HepG2 (cell line): ENCODE results near the gene SATB2. TPM values are rescaled to one million over a fixed set of nuclear protein-coding genes. Genes with fewer than 3 reads are reported as not detected.

Experiments
- ARNT2 ChIP-seq: sonication (generic); formaldehyde crosslinking; IDR thresholded peaks from 2 replicates; pipeline ENCODE4 v1.8.0; 2022; ENCODE audit warnings: mild to moderate bottlenecking, low read depth, missing genetic modification reagents, moderate library complexity
- BRD4 ChIP-seq: sonication (generic); formaldehyde crosslinking; IDR thresholded peaks from 2 replicates; pipeline ENCODE4 v1.4.0; 2020; ENCODE audit warnings: missing genetic modification reagents
- FOXJ3 ChIP-seq: sonication (generic); formaldehyde crosslinking; IDR thresholded peaks from 2 replicates; pipeline ENCODE4 v1.4.0; 2020; ENCODE audit warnings: missing genetic modification reagents, mild to moderate bottlenecking, borderline replicate concordance
- GABPB1 ChIP-seq: IDR thresholded peaks from 2 replicates; pipeline ENCODE4 v1.6.1; 2016; ENCODE audit warnings: mild to moderate bottlenecking, missing genetic modification reagents, moderate library complexity, missing compliant biosample characterization
- KLF11 ChIP-seq: IDR thresholded peaks from 2 replicates; pipeline ENCODE4 v1.6.1; 2016; ENCODE audit warnings: missing compliant biosample characterization
- MYC ChIP-seq: sonication (generic); formaldehyde crosslinking; IDR thresholded peaks from 2 replicates; pipeline ENCODE4 v1.9.0; 2021; ENCODE audit warnings: missing genetic modification reagents, borderline replicate concordance
- NFYB ChIP-seq: sonication (generic); formaldehyde crosslinking; IDR thresholded peaks from 2 replicates; pipeline ENCODE4 v1.4.0; 2020; ENCODE audit warnings: missing genetic modification reagents
- PITX1 ChIP-seq: sonication (generic); formaldehyde crosslinking; IDR thresholded peaks from 2 replicates; pipeline ENCODE4 v1.5.1; 2020; ENCODE audit warnings: mild to moderate bottlenecking, missing genetic modification reagents
- RCOR2 ChIP-seq: IDR thresholded peaks from 2 replicates; pipeline ENCODE4 v1.6.1; 2016; ENCODE audit warnings: missing biosample characterization, missing genetic modification reagents
- SMAD3 ChIP-seq: sonication (generic); formaldehyde crosslinking; IDR thresholded peaks from 2 replicates; pipeline ENCODE4 v1.4.0; 2020; ENCODE audit warnings: missing genetic modification reagents
- UBTF ChIP-seq: sonication (generic); formaldehyde crosslinking; IDR thresholded peaks from 2 replicates; pipeline ENCODE4 v1.4.0; 2020; ENCODE audit warnings: mild to moderate bottlenecking, missing genetic modification reagents
- ZNF224 ChIP-seq: sonication (generic); formaldehyde crosslinking; IDR thresholded peaks from 2 replicates; pipeline ENCODE4 v1.5.0; 2020; ENCODE audit warnings: mild to moderate bottlenecking, missing genetic modification reagents
- ZNF281 ChIP-seq: sonication (generic); formaldehyde crosslinking; IDR thresholded peaks from 2 replicates; pipeline ENCODE4 v1.4.0; 2020; ENCODE audit warnings: missing genetic modification reagents, borderline replicate concordance
- ZNF34 ChIP-seq: sonication (generic); formaldehyde crosslinking; IDR thresholded peaks from 2 replicates; pipeline ENCODE4 v1.4.0; 2020; ENCODE audit warnings: mild to moderate bottlenecking, missing genetic modification reagents, borderline replicate concordance
- ZNF564 ChIP-seq: sonication (generic); formaldehyde crosslinking; IDR thresholded peaks from 2 replicates; pipeline ENCODE4 v1.8.1; 2023; ENCODE audit warnings: mild to moderate bottlenecking, missing genetic modification reagents
- ZNF766 ChIP-seq: sonication (generic); formaldehyde crosslinking; IDR thresholded peaks from 2 replicates; pipeline ENCODE4 v1.5.0; 2020; ENCODE audit warnings: missing genetic modification reagents, borderline replicate concordance
- ZNF772 ChIP-seq: sonication (generic); formaldehyde crosslinking; IDR thresholded peaks from 2 replicates; pipeline ENCODE4 v1.5.0; 2020; ENCODE audit warnings: mild to moderate bottlenecking, missing genetic modification reagents
- ZNF816 ChIP-seq: sonication (generic); formaldehyde crosslinking; IDR thresholded peaks from 2 replicates; pipeline ENCODE4 v1.8.0; 2022; ENCODE audit warnings: missing genetic modification reagents, mild to moderate bottlenecking, borderline replicate concordance
- ZSCAN20 ChIP-seq: sonication (generic); formaldehyde crosslinking; IDR thresholded peaks from 2 replicates; pipeline ENCODE4 v1.4.0; 2020; ENCODE audit warnings: missing genetic modification reagents, mild to moderate bottlenecking, borderline replicate concordance
- polyA plus RNA-seq, 8 experiments: library from polyadenylated mRNA; depleted of rRNA in 3 of 8; stranded (reverse) in 7 of 8; unstranded in 1 of 8; fragments of >200 nt; fragmentation: Illumina TruSeq in 4 of 8; extraction: Trizol in 4 of 8; gene quantifications; 2 replicates each; pipeline versions ENCODE4 v1.2.1 to v1.2.3, GENCODE V29; 2011 to 2016; ENCODE audit warnings: low read depth in 4 of 8, missing spikeins in 1 of 8, mixed read lengths in 1 of 8; ENCODE audit not compliant: insufficient read depth in 1 of 8
- total RNA-seq, 5 experiments: library from RNA; depleted of rRNA; stranded (reverse); fragments of >200 nt; fragmentation: Illumina TruSeq; extraction: Trizol; gene quantifications; 2 replicates each; pipeline ENCODE4 v1.2.3, GENCODE V29; 2016; ENCODE audit warnings: low read depth in 1 of 5
- TF ChIP-seq, protein P1 (sequence below): sonication (generic); formaldehyde crosslinking; IDR thresholded peaks from 2 replicates; pipeline ENCODE4 v1.4.0; 2020; ENCODE audit warnings: missing genetic modification reagents
- TF ChIP-seq, protein P2 (sequence below): sonication (generic); formaldehyde crosslinking; IDR thresholded peaks from 2 replicates; pipeline ENCODE4 v1.9.0; 2022; ENCODE audit warnings: missing genetic modification reagents, mild to moderate bottlenecking, borderline replicate concordance

Gene SATB2
- total and polyA plus RNA-seq, 2 of the 13 experiments (the other 11 are each of a cell fraction or from before 2014, with no cell fraction given), result 2.5 to 5.5 TPM

- TF ChIP-seq BRD4, result 0 out of 2 replicates have a peak, but pooled peaks have one; percentile 50
- TF ChIP-seq, protein P1, sequence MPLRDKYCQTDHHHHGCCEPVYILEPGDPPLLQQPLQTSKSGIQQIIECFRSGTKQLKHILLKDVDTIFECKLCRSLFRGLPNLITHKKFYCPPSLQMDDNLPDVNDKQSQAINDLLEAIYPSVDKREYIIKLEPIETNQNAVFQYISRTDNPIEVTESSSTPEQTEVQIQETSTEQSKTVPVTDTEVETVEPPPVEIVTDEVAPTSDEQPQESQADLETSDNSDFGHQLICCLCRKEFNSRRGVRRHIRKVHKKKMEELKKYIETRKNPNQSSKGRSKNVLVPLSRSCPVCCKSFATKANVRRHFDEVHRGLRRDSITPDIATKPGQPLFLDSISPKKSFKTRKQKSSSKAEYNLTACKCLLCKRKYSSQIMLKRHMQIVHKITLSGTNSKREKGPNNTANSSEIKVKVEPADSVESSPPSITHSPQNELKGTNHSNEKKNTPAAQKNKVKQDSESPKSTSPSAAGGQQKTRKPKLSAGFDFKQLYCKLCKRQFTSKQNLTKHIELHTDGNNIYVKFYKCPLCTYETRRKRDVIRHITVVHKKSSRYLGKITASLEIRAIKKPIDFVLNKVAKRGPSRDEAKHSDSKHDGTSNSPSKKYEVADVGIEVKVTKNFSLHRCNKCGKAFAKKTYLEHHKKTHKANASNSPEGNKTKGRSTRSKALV (CRISPR knock-in tag), result peak; percentile 76
- no peak for TF ChIP-seq ZNF34 (CRISPR knock-in tag)
- no peak for TF ChIP-seq ZNF224
- peak; percentile 96 for TF ChIP-seq UBTF (CRISPR knock-in tag)
- TF ChIP-seq ZNF564 (CRISPR knock-in tag), result 0 out of 2 replicates have a peak, but pooled peaks have one; percentile 29
- peak; percentile 74 for TF ChIP-seq GABPB1 (CRISPR knock-in tag)
- TF ChIP-seq PITX1 (CRISPR knock-in tag), result 0 out of 2 replicates have a peak, but pooled peaks have one; percentile 22
- no peak for TF ChIP-seq ZNF816 (CRISPR knock-in tag)
- TF ChIP-seq ZNF772 (CRISPR knock-in tag), result 0 out of 2 replicates have a peak, but pooled peaks have one; percentile 55
- no peak for TF ChIP-seq NFYB (CRISPR knock-in tag)
- 0 out of 2 replicates have a peak, but pooled peaks have one; percentile 28 for TF ChIP-seq SMAD3 (CRISPR knock-in tag)
- no peak for TF ChIP-seq ARNT2 (CRISPR knock-in tag)
- TF ChIP-seq, protein P2, sequence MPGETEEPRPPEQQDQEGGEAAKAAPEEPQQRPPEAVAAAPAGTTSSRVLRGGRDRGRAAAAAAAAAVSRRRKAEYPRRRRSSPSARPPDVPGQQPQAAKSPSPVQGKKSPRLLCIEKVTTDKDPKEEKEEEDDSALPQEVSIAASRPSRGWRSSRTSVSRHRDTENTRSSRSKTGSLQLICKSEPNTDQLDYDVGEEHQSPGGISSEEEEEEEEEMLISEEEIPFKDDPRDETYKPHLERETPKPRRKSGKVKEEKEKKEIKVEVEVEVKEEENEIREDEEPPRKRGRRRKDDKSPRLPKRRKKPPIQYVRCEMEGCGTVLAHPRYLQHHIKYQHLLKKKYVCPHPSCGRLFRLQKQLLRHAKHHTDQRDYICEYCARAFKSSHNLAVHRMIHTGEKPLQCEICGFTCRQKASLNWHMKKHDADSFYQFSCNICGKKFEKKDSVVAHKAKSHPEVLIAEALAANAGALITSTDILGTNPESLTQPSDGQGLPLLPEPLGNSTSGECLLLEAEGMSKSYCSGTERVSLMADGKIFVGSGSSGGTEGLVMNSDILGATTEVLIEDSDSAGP, result peak; percentile 36; the same call in 1 of the 2 replicates
- 0 out of 2 replicates have a peak, but pooled peaks have one; percentile 13 for TF ChIP-seq RCOR2 (CRISPR knock-in tag)
- TF ChIP-seq KLF11 (CRISPR knock-in tag), result no peak
- peak; percentile 39; the same call in 1 of the 2 replicates for TF ChIP-seq MYC (CRISPR knock-in tag)
- peak; percentile 72; the same call in 1 of the 2 replicates for TF ChIP-seq ZSCAN20 (CRISPR knock-in tag)
- TF ChIP-seq ZNF281 (CRISPR knock-in tag), result no peak
- 0 out of 2 replicates have a peak, but pooled peaks have one; percentile 36 for TF ChIP-seq ZNF766 (CRISPR knock-in tag)
- TF ChIP-seq FOXJ3 (CRISPR knock-in tag), result no peak
Measured at GRCh38 chr2:199471443-199472057, 13.8 kb upstream of the SATB2 start (continued).
